Measurements from ENCODE around the gene SLC26A9.

DNA sequence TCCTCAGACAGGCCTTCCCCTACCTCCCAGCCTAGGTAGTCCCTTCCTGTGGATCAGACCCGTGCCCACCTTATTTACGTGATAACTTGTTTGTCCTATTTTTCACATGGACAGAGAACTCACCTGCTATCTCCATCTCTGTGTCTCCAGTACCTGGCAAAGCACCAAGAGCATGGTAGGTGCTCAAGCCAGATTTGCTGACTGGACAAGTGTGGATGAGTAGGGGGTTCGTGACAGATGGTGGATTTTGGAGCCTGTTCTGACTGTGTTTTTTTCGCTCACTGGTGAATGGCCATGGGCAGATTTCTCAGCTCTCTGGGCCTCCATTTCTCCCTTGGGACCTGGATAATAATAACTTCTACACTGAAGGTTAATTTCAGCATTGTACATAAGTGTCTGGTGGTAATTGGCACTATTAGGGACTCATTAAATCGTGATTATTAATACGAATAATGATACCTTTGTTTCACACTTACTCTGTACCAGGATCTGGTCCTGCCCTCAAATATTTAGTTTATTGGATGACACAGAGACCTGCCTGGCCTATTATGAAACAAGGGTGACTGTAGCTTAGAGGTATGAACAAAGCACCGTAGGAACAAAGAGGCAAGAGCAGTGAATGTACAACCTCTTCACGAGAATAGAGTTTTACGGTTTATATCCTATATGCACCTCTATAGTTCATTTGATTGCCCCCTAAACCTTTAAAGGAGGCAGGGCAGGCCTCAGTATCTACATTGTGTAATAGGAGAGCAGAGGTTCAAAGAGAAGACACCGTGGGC, 24.5 kb upstream of the SLC26A9 start:
- TF ChIP-seq CTCF (IDR thresholded peaks at IDR 0.05; ENCODE audit: low read depth, low read length, poor library complexity, severe bottlenecking) (no peak), EZH2phosphoT487 (IDR thresholded peaks at IDR 0.05; ENCODE audit: borderline replicate concordance, low read length) (no peak)
